Measurements from ENCODE around the gene F2.

- TF ChIP-seq CTCF (IDR thresholded peaks at IDR 0.05) (no peak), POLR2AphosphoS5 (IDR thresholded peaks at IDR 0.05) (no peak), EP300 (IDR thresholded peaks at IDR 0.05) (no peak)
Measured at GRCh38 chr11:46745995-46746394, 27.0 kb downstream of the F2 start.
